GM19239 (cell line): ENCODE measurements around the gene TCF12.
A peak's percentile ranks its signal among the peaks of the same experiment; 100 is the strongest.
"Not testable (repeated sequence)": the region's sequence is repeated elsewhere in the genome, so short reads cannot be mapped to it uniquely, and the experiment has no call there.

Experiments
- DNase-seq: peaks from one replicate; pipeline ENCODE4 v3.0.0; 2011; ENCODE audit warnings: low spot score; ENCODE audit not compliant: insufficient read length
- FAIRE-seq: peaks from 2 replicates; lab custom pipeline; 2011; peaks lifted over from hg19 to GRCh38; lab: Jason Lieb, UNC

The TCF12 gene

GRCh38 chr15:57150866-57151203 is 232.4 kb downstream of the TCF12 start:
- not testable (repeated sequence) for DNase-seq, FAIRE-seq

GRCh38 chr15:57152133-57152532 is 233.7 kb downstream of the TCF12 start:
- no peak for DNase-seq
- FAIRE-seq, result no peak

- no peak for DNase-seq
- FAIRE-seq, result no peak
Measured at GRCh38 chr15:57152666-57153539, 234.5 kb downstream of the TCF12 start.

GRCh38 chr15:57156210-57156884 is 237.9 kb downstream of the TCF12 start:
- FAIRE-seq, result no peak
- DNase-seq, result no peak

- DNase-seq (no peak), FAIRE-seq (no peak)
Measured at GRCh38 chr15:57158589-57158988, 240.1 kb downstream of the TCF12 start.

GRCh38 chr15:57158997-57159668 is 240.7 kb downstream of the TCF12 start:
- DNase-seq (no peak), FAIRE-seq (no peak)

GRCh38 chr15:57159767-57160166 is 241.3 kb downstream of the TCF12 start:
- FAIRE-seq (no peak), DNase-seq (no peak)

- FAIRE-seq (no peak), DNase-seq (no peak)
Measured at GRCh38 chr15:57160823-57161560, 242.5 kb downstream of the TCF12 start.

GRCh38 chr15:57164251-57164650 is 245.8 kb downstream of the TCF12 start:
- not testable (repeated sequence) for DNase-seq, FAIRE-seq

GRCh38 chr15:57165992-57166391 is 247.5 kb downstream of the TCF12 start:
- DNase-seq, result no peak
- FAIRE-seq, result no peak

- FAIRE-seq, result peak; percentile 76
- no peak for DNase-seq
Measured at GRCh38 chr15:57167821-57168395, 249.5 kb downstream of the TCF12 start.

- no peak for FAIRE-seq
- DNase-seq, result no peak
Measured at GRCh38 chr15:57169643-57170042, 251.2 kb downstream of the TCF12 start.

- FAIRE-seq (no peak), DNase-seq (no peak)
Measured at GRCh38 chr15:57171426-57171825, 253.0 kb downstream of the TCF12 start.

GRCh38 chr15:57172925-57173324 is 254.5 kb downstream of the TCF12 start:
- DNase-seq, result no peak
- no peak for FAIRE-seq

- DNase-seq (no peak), FAIRE-seq (no peak)
Measured at GRCh38 chr15:57183041-57183440, 264.6 kb downstream of the TCF12 start.

- DNase-seq (no peak), FAIRE-seq (no peak)
Measured at GRCh38 chr15:57183614-57184344, 265.3 kb downstream of the TCF12 start.

GRCh38 chr15:57184502-57184901 is 266.1 kb downstream of the TCF12 start:
- DNase-seq, result no peak
- FAIRE-seq, result no peak

- no peak for FAIRE-seq
- no peak for DNase-seq
Measured at GRCh38 chr15:57185507-57186074, 267.1 kb downstream of the TCF12 start.

- DNase-seq, result no peak
- no peak for FAIRE-seq
Measured at GRCh38 chr15:57189466-57189865, 271.0 kb downstream of the TCF12 start.
